HG02870 (cell line): ENCODE data around the gene PRKCI.
A peak's percentile ranks its signal among the peaks of the same experiment; 100 is the strongest.
"Not testable (repeated sequence)": the region's sequence is repeated elsewhere in the genome, so short reads cannot be mapped to it uniquely, and the experiment has no call there.

Experiments
- ATAC-seq: cut with Tn5 transposase; IDR thresholded peaks from one replicate; pipeline ENCODE4 v1.9.1; 2021; ENCODE audit warnings: mild to moderate bottlenecking, moderate library complexity; ENCODE audit not compliant: unreplicated experiment

PRKCI gene

DNA sequence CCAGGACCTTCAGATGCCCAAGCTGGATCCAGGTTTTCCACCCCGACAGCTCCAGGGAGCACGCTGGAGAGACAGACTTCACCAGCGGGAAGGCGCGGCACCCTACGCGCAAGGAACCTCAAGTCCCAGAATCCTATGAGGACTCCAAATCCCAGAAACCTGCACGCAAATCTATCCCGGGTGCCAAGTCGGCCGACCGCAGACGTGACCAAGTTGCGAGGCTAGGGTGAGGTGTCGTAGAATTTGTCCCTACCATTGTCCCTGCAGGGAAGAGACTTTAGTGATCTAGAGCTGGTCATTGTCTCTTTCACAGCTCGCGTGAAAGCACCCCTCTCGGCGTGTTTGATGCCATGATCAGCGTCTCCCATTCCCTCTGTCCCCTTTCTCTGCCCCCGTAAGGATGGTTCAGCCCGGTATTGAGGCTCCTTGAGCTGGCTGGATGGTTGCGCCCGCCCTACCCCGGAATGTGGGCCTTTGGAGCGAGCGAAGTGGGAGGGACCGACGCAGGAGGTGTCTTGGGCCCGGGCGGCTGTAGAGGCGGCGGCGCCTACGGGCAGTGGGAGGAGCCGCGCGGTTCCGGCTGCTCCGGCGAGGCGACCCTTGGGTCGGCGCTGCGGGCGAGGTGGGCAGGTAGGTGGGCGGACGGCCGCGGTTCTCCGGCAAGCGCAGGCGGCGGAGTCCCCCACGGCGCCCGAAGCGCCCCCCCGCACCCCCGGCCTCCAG lies at the start of gene PRKCI:
TSS of gene PRKCI (plus strand) at position 501 of the 723 bp plus-strand sequence. CDS start 246 bp downstream, outside the sequence.
- peak; percentile 98 for ATAC-seq

DNA sequence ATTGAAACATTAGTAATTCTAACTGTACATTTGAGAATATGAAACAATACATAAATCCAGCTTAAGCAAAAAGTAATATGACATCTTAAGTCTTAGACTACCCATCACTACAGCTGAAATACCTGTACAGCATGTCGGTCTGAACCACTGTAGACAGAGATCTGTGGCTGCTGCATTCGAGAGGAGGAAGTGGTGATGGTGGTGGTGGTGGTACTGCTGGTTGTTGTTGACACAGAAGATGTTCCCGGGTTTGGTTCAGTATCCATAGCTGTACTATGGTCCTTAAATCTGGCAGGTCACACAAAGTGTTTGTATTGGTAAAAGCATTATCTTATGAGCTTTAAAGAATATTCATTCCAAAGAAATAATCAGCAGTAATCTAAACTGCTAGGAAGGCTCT lies 43.6 kb upstream of the PRKCI start:
- peak; percentile 35 for ATAC-seq

DNA sequence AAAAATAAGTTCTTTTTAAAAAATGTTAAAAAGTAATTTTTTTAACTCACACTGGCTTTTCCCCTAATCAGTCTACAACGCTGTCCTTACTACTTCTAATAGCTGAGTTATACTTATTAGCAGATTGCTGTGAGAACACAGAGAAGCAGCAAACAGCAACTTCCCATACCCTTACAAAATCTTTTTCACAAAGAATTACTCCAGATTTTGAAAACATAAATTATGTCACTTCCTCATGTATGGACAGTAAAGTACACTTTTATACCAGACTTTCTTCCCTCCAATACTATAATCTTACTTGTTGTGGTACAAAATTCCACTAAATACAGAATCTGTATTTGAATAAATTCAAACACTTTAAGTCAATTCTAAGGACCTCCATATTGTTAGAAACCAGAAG lies 42.8 kb upstream of the PRKCI start:
- ATAC-seq: no peak

- ATAC-seq: peak; percentile 23
Observed at GRCh38 chr3:170180079-170180907, 41.9 kb upstream of the PRKCI start.

GRCh38 chr3:170180908-170181885 lies 41.0 kb upstream of the PRKCI start, which contains the start of gene PHC3:
PHC3 (minus strand) TSS chr3:170181733; CDS start chr3:170181715, 18 bp downstream.
- ATAC-seq: peak; percentile 67

GRCh38 chr3:170189398-170190256 lies 32.6 kb upstream of the PRKCI start:
- peak; percentile 8 for ATAC-seq

GRCh38 chr3:170195759-170196158 lies 26.5 kb upstream of the PRKCI start:
- ATAC-seq: not testable (repeated sequence)

- no peak for ATAC-seq
Observed at GRCh38 chr3:170196833-170197232, 25.4 kb upstream of the PRKCI start.

GRCh38 chr3:170200987-170201386 lies 21.2 kb upstream of the PRKCI start:
- ATAC-seq: no peak

DNA sequence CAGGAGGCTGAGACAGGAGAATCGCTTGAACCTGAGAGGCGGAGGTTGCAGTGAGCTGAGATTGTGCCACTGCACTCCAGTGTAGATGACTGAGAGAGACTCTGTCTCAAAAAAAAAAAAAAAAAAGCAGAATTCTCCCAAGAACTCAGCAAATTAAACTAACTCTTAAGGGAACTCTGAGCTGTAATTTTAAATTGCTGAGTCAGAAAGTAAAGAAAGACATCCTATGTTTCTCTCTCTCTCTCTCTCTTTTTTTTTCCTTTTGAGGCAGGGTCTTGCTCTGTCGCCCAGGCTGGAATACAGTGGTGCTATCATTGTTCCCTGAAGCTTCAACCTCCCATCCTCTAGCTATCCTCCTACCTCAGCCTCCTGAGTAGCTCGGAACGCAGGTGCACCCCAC lies 20.7 kb upstream of the PRKCI start:
- ATAC-seq: no peak

GRCh38 chr3:170203457-170203856 lies 18.8 kb upstream of the PRKCI start:
- ATAC-seq: no peak

- ATAC-seq: no peak
Observed at GRCh38 chr3:170204023-170204472, 18.2 kb upstream of the PRKCI start.

DNA sequence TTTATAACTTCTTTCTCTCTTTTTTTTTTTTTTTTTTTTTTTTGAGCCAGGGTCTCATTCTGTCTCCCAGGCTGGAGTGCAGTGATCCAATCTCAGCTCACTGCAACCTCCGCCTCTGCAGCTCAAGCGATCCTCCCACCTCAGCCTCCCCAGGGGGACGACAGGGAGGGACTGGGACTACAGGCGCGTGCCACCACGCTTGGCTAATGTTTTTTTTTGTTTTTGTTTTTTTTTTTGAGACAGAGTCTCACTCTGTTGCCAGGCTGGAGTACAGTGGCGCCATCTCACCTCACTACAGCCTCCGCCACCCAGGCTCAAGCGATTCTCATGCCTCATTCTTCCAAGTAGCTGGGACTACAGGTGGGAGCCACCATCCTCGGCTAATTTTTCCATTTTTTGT lies 17.7 kb upstream of the PRKCI start:
- ATAC-seq: no peak

- ATAC-seq: no peak
Observed at GRCh38 chr3:170205302-170205701, 16.9 kb upstream of the PRKCI start.

GRCh38 chr3:170206164-170206762 lies 16.0 kb upstream of the PRKCI start:
- ATAC-seq: not testable (repeated sequence)

GRCh38 chr3:170207717-170208116 lies 14.5 kb upstream of the PRKCI start:
- no peak for ATAC-seq

DNA sequence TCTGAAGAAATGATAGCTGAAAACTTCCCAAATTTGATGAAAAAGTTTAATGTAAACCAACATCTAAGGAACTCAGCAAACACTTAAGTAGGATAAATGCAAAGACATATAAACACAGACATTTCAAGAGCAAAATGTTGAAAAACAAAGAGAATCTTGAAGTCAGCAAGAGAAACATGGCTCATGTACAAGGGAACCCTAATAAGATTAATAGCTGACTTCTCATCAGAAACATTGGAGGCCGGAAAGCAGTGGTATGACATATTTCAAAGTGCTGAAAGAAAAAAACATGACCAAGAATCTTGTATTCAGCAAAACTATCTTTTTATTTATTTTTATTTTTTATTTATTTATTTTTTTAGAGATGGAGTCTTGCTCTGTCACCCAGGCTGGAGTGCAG lies 10.6 kb upstream of the PRKCI start:
- no peak for ATAC-seq

DNA sequence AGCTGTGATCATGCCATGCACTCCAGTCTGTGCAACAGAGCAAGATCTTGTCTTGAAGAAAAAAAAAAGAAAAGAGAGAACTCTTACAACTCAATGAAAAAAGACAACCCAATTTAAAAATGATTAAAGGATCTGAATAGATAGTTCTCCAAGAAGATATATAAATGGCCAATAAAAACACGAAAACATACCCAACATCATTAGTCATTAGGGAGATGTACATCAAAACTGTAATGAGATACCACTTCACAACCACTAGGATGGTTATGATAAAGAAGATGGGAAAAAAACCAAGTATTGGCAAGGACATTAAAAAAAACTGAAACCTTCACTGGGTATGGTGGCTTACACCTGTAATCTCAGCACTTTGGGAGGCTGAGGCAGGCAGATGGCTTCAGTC lies 2.4 kb upstream of the PRKCI start:
- ATAC-seq: no peak

- ATAC-seq: no peak
Observed at GRCh38 chr3:170220871-170221270, 1.4 kb upstream of the PRKCI start.
